Hepatocyte (in vitro differentiated cells): ENCODE results near the gene RANBP3.
"Not testable (repeated sequence)": the region's sequence is repeated elsewhere in the genome, so short reads cannot be mapped to it uniquely, and the experiment has no call there.

Experiments used
- CTCF ChIP-seq: fragments of 200-600 bp; sonication (generic); IDR thresholded peaks from 2 replicates; pipeline ENCODE4 v1.5.1; 2016; ENCODE audit warnings: antibody characterized with exemption, mild to moderate bottlenecking; ENCODE audit not compliant: poor library complexity
- EZH2phosphoT487 ChIP-seq: fragments of 200-600 bp; sonication (generic); IDR thresholded peaks from one replicate; pipeline ENCODE4 v1.6.1; 2018; ENCODE audit warnings: antibody characterized with exemption, mild to moderate bottlenecking, low read depth, moderate library complexity; ENCODE audit not compliant: unreplicated experiment, severe bottlenecking

GRCh38 chr19:5874496-5874895, 103.4 kb downstream of the RANBP3 start:
- not testable (repeated sequence) for TF ChIP-seq CTCF, EZH2phosphoT487
